Measurements from ENCODE around the gene PBX4.

PBX4 gene

DNA sequence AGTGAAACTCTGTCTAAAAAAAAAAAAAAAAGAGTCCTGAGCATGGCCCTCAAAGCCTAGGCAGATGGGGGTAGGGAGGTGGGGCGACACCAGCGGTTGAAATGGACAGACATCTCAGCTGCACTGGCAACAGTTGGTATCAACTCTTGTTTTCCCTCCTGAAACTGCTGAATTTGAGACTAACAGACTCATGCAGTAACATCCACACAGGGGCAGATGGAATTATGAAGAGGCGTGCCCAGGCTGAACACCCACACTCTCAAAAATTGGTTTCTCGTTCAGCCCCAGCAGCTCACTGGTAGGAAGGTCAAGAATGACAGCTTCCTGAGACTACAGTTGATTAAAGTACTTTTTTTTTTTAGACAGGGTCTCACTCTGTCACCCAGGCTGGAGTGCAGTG is 24.1 kb downstream of the PBX4 start:
- Mint-ChIP-seq H3K4me3 (no peak overlapping the region), H3K4me1 (peaks cover 6% of the 10 kb centered on the region), H3K27ac (no peak overlapping the region), H3K27me3 (ENCODE audit: low read depth) (peaks cover 3% of the 10 kb centered on the region), H3K9me3 (no peaks in the 10 kb centered on the region), H3K36me3 (ENCODE audit: low read depth) (peaks cover 17% of the 10 kb centered on the region)
- TF ChIP-seq, protein P1, sequence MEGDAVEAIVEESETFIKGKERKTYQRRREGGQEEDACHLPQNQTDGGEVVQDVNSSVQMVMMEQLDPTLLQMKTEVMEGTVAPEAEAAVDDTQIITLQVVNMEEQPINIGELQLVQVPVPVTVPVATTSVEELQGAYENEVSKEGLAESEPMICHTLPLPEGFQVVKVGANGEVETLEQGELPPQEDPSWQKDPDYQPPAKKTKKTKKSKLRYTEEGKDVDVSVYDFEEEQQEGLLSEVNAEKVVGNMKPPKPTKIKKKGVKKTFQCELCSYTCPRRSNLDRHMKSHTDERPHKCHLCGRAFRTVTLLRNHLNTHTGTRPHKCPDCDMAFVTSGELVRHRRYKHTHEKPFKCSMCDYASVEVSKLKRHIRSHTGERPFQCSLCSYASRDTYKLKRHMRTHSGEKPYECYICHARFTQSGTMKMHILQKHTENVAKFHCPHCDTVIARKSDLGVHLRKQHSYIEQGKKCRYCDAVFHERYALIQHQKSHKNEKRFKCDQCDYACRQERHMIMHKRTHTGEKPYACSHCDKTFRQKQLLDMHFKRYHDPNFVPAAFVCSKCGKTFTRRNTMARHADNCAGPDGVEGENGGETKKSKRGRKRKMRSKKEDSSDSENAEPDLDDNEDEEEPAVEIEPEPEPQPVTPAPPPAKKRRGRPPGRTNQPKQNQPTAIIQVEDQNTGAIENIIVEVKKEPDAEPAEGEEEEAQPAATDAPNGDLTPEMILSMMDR (IDR thresholded peaks at IDR 0.05; ENCODE audit: unreplicated experiment in 3 of 3), result no peak

DNA sequence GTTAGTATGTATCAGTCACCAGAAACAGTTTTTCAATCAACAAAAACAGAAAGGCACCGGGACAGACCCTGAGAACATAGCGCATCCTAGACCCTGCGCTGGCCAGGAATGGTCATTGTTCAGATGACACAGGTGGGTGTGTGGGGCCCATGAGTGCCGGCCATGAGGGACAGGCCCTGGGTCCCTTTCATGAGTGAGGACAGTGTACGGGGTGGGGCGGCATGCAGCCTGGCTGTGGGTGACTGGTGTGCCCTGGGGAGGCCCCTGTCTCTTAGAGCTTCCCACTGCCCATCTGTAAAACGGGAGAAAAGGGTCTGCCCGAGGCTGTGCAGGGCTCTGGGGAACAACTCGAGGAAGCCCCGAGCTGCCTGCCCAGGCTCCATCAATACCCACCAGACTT is 25.8 kb downstream of the PBX4 start:
- peaks cover 3% of the 10 kb centered on the region for H3K27me3 Mint-ChIP-seq (ENCODE audit: low read depth)
- H3K9me3 Mint-ChIP-seq, result no peaks in the 10 kb centered on the region
- peaks cover 6% of the 10 kb centered on the region for H3K4me1 Mint-ChIP-seq
- peaks cover 14% of the 10 kb centered on the region for H3K36me3 Mint-ChIP-seq (ENCODE audit: low read depth)
- H3K4me3 Mint-ChIP-seq, result no peak overlapping the region
- TF ChIP-seq, protein P1 (IDR thresholded peaks at IDR 0.05; ENCODE audit: unreplicated experiment in 3 of 3), result no peak
- H3K27ac Mint-ChIP-seq, result no peak overlapping the region

DNA sequence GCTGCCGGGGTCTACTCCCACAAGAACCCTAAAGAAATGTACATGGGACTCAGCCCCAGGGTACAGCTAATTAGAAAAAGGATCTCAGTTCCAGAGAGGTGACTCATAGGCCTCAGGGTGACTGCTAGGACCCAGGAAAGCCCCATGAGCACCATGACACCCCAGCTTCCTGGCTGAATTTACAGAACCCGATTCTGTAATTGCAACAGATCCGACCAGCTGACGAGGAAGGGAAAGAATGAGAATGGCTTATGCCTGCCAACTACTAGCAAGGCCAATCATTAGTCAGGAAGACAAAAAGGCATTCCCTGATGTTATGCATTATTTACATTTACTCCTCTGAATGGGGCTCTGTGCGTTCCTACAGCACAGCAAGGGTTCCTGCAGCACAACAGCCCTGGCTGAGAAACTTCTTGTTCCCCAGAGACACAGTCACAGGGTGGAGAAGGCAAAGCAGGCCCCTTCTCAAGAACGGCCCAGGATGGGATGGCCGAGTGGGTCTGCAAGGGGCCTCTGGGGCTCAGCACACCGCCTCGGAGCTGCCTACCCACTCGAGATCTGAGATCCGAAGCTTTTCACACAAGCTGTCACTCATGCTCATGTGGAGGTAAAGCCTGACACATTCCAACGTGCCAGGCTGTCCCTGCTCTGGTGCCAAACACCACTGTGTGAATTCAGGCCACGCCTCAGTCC is 27.2 kb downstream of the PBX4 start:
- H3K4me3 Mint-ChIP-seq, result no peak overlapping the region
- H3K27me3 Mint-ChIP-seq (ENCODE audit: low read depth), result peaks cover 3% of the 10 kb centered on the region
- peaks cover 14% of the 10 kb centered on the region for H3K36me3 Mint-ChIP-seq (ENCODE audit: low read depth)
- no peaks in the 10 kb centered on the region for H3K9me3 Mint-ChIP-seq
- TF ChIP-seq, protein P1 (IDR thresholded peaks at IDR 0.05; ENCODE audit: unreplicated experiment in 3 of 3), result no peak
- peak overlapping the region; percentile 23 to 75 (median 46) for H3K27ac Mint-ChIP-seq
- peaks cover 6% of the 10 kb centered on the region for H3K4me1 Mint-ChIP-seq

DNA sequence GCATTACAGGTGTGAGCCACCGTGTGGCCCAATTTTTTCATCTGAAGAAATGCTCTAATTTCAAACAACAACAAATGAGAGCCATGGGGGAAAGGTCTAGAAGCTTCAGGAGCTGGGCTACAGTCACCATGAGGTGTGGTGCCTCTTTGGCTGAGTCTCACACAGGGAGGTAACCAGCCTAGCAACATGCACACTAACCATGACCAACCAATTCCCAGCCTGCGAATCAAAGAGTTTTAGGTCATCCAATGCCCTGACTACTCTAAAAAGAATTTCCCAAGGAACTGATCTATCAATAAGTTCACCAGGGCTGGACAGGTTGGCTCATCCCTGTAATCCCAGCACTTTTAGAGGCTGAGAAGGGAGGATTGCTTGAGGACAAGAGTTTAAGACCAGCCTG is 29.9 kb downstream of the PBX4 start:
- H3K4me3 Mint-ChIP-seq, result no peak overlapping the region

DNA sequence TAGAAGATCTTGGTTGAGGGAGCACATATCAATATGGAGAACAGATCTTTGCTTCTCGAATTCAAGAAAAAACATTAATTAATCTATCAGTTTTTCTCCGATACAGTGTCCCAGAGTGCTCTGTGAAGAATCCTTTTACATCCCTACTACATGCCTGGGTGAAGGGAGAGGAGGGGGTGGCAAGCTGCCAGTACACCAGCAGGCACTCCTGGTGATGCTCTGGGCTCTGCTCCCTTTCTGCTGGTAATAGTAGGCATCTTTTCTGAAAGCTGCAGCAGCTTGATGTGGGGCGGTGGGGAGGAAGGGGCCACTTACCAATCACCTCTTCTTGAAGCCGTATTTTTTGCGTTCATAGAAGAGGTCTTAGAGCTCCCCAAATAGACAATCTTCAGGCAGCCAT is 30.7 kb downstream of the PBX4 start:
- peak overlapping the region in 1 of 3 experiments; percentile 36 for H3K27ac Mint-ChIP-seq
- peaks cover 3% of the 10 kb centered on the region for H3K27me3 Mint-ChIP-seq (ENCODE audit: low read depth)
- peaks cover 6% of the 10 kb centered on the region for H3K36me3 Mint-ChIP-seq (ENCODE audit: low read depth)
- TF ChIP-seq, protein P1 (IDR thresholded peaks at IDR 0.05; ENCODE audit: unreplicated experiment in 3 of 3), result no peak
- H3K9me3 Mint-ChIP-seq, result no peaks in the 10 kb centered on the region
- no peak overlapping the region for H3K4me3 Mint-ChIP-seq
- H3K4me1 Mint-ChIP-seq, result peaks cover 6% of the 10 kb centered on the region

More for the DNA sequence above, 29.9 kb downstream of the PBX4 start:
- peaks cover 3% of the 10 kb centered on the region for H3K27me3 Mint-ChIP-seq (ENCODE audit: low read depth)
- no peaks in the 10 kb centered on the region for H3K9me3 Mint-ChIP-seq
- peaks cover 6% of the 10 kb centered on the region for H3K4me1 Mint-ChIP-seq
- H3K36me3 Mint-ChIP-seq (ENCODE audit: low read depth), result peaks cover 10% of the 10 kb centered on the region
- no peak overlapping the region for H3K27ac Mint-ChIP-seq
- TF ChIP-seq, protein P1 (IDR thresholded peaks at IDR 0.05; ENCODE audit: unreplicated experiment in 3 of 3), result no peak

DNA sequence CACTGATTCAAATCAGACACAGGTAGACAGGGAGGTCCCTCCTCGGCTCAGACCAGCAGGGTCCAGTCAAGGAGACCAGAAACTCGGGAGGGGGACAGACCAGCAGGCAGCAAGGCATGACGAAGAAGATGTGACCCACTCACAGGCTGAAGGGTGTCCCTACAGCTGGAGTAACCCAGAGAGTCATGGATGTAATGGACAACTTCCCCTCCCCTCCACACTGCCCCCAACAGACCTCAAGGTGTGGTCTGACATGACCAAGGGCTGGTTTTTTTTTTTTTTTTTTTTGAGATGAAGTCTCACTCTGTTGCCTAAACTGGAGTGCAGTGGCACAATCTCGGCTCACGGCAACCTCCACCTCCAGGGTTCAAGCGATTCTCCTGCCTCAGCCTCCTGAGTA is 34.1 kb downstream of the PBX4 start:
- no peaks in the 10 kb centered on the region for H3K4me1 Mint-ChIP-seq
- H3K27me3 Mint-ChIP-seq (ENCODE audit: low read depth), result no peaks in the 10 kb centered on the region

More for the DNA sequence above, 34.1 kb downstream of the PBX4 start:
- no peaks in the 10 kb centered on the region for H3K36me3 Mint-ChIP-seq (ENCODE audit: low read depth)
- H3K9me3 Mint-ChIP-seq, result no peaks in the 10 kb centered on the region
- H3K4me3 Mint-ChIP-seq, result no peak overlapping the region
- TF ChIP-seq, protein P1 (IDR thresholded peaks at IDR 0.05; ENCODE audit: unreplicated experiment in 3 of 3), result no peak
- H3K27ac Mint-ChIP-seq, result no peak overlapping the region

Measured in nephron (organoid).